HEK293T (cell line): ENCODE results near the gene ARMS2.

Experiments
- CTCF ChIA-PET: fragments of 350-600 bp; formaldehyde crosslinking; extraction: SDS; loops from one replicate; lab custom pipeline; 2021; ENCODE audit warnings: antibody characterized with exemption, inconsistent platforms; lab: Yijun Ruan, JAX
- POLR2A ChIA-PET: fragments of 350-600 bp; formaldehyde crosslinking; extraction: SDS; loops from one replicate; lab custom pipeline; 2020; ENCODE audit warnings: antibody characterized with exemption, inconsistent platforms; lab: Yijun Ruan, JAX
- DNase-seq: peaks from one replicate; pipeline ENCODE4 v3.0.0; 2012; ENCODE audit warnings: mixed read lengths; ENCODE audit errors: extremely low spot score
- ARNT ChIP-seq: fragments of 450-650 bp; IDR thresholded peaks from 2 replicates; pipeline ENCODE4 v1.6.1; 2017; ENCODE audit warnings: mild to moderate bottlenecking
- BHLHE40 ChIP-seq: fragments of 450-650 bp; IDR thresholded peaks from 2 replicates; pipeline ENCODE4 v1.6.1; 2016; ENCODE audit warnings: mild to moderate bottlenecking, moderate library complexity, borderline replicate concordance
- CTBP1 ChIP-seq: fragments of 450-650 bp; IDR thresholded peaks from 2 replicates; pipeline ENCODE4 v1.6.1; 2016; ENCODE audit warnings: borderline replicate concordance
- ELF4 ChIP-seq: fragments of 450-650 bp; IDR thresholded peaks from 2 replicates; pipeline ENCODE4 v1.6.1; 2017; ENCODE audit warnings: antibody characterized with exemption
- FOXA1 ChIP-seq: fragments of 450-650 bp; IDR thresholded peaks from 2 replicates; pipeline ENCODE4 v1.6.1; 2016; ENCODE audit warnings: mild to moderate bottlenecking
- FOXK2 ChIP-seq: fragments of 450-650 bp; IDR thresholded peaks from 2 replicates; pipeline ENCODE4 v1.6.1; 2016; ENCODE audit warnings: mild to moderate bottlenecking
- FOXM1 ChIP-seq: fragments of 450-650 bp; IDR thresholded peaks from 2 replicates; pipeline ENCODE4 v1.6.1; 2017; ENCODE audit warnings: mild to moderate bottlenecking, borderline replicate concordance
- HDGF ChIP-seq: fragments of 450-650 bp; IDR thresholded peaks from 2 replicates; pipeline ENCODE4 v1.6.1; 2017; ENCODE audit warnings: antibody characterized with exemption, borderline replicate concordance
- L3MBTL2 ChIP-seq: fragments of 450-650 bp; conservative IDR thresholded peaks from 2 replicates; pipeline ENCODE4 v1.6.1; 2016; ENCODE audit warnings: mild to moderate bottlenecking
- LEF1 ChIP-seq: fragments of 450-650 bp; IDR thresholded peaks from 2 replicates; pipeline ENCODE4 v1.6.1; 2017; ENCODE audit warnings: mild to moderate bottlenecking, borderline replicate concordance
- NFRKB ChIP-seq: fragments of 450-650 bp; IDR thresholded peaks from 2 replicates; pipeline ENCODE4 v1.6.1; 2016; ENCODE audit warnings: mild to moderate bottlenecking, moderate library complexity
- PKNOX1 ChIP-seq: fragments of 450-650 bp; IDR thresholded peaks from 2 replicates; pipeline ENCODE4 v1.6.1; 2016
- SP1 ChIP-seq: fragments of 450-650 bp; IDR thresholded peaks from 2 replicates; pipeline ENCODE4 v1.6.1; 2017
- SUZ12 ChIP-seq: fragments of 450-650 bp; IDR thresholded peaks from 2 replicates; pipeline ENCODE4 v1.6.1; 2016; ENCODE audit warnings: mild to moderate bottlenecking
- TARDBP ChIP-seq: fragments of 450-650 bp; IDR thresholded peaks from 2 replicates; pipeline ENCODE4 v1.6.1; 2016
- ZNF384 ChIP-seq: fragments of 450-650 bp; IDR thresholded peaks from 2 replicates; pipeline ENCODE4 v1.6.1; 2016

ARMS2 gene

GRCh38 chr10:122420624-122421007, 33.8 kb upstream of the ARMS2 start:
- no peak for DNase-seq
- ChIA-PET CTCF (no interaction called here), POLR2A (no interaction called here)
- TF ChIP-seq L3MBTL2 (no peak), HDGF (no peak), FOXM1 (no peak), FOXA1 (no peak), SUZ12 (no peak)

GRCh38 chr10:122421054-122421625, 33.3 kb upstream of the ARMS2 start:
- no peak for DNase-seq
- ChIA-PET POLR2A (no interaction called here), CTCF (no interaction called here)
- no peak for TF ChIP-seq HDGF
- TF ChIP-seq FOXK2, result no peak
- TF ChIP-seq FOXM1, result no peak
- no peak for TF ChIP-seq ELF4
- TF ChIP-seq ZNF384, result no peak
- no peak for TF ChIP-seq SP1
- TF ChIP-seq LEF1, result no peak
- no peak for TF ChIP-seq BHLHE40
- TF ChIP-seq CTBP1, result no peak
- TF ChIP-seq NFRKB, result no peak
- TF ChIP-seq ARNT, result no peak
- TF ChIP-seq FOXA1, result no peak
- TF ChIP-seq L3MBTL2, result no peak
- TF ChIP-seq SUZ12, result no peak
- TF ChIP-seq PKNOX1, result no peak
- TF ChIP-seq TARDBP, result no peak

- ChIA-PET CTCF (interaction anchor here (1.0 kb wide), 1 partner anchor 123 kb away, joined by 3 read pairs; no protein-coding TSS in a partner anchor), POLR2A (no interaction called here)
- TF ChIP-seq ELF4 (no peak), LEF1 (no peak), SUZ12 (no peak), PKNOX1 (no peak), ZNF384 (no peak), FOXK2 (no peak), NFRKB (no peak), CTBP1 (no peak), HDGF (no peak), FOXM1 (no peak), L3MBTL2 (no peak), BHLHE40 (no peak), FOXA1 (no peak), ARNT (no peak), TARDBP (no peak), SP1 (no peak)
- no peak for DNase-seq
Measured at GRCh38 chr10:122421742-122422141, 32.7 kb upstream of the ARMS2 start.

- ChIA-PET POLR2A (no interaction called here), CTCF (interaction anchor here (1.0 kb wide), 1 partner anchor 124 kb away, joined by 3 read pairs; no protein-coding TSS in a partner anchor)
- TF ChIP-seq TARDBP, result no peak
- TF ChIP-seq BHLHE40, result no peak
- no peak for TF ChIP-seq ZNF384
- TF ChIP-seq SP1, result no peak
- no peak for TF ChIP-seq FOXK2
- TF ChIP-seq NFRKB, result no peak
- no peak for TF ChIP-seq ARNT
- TF ChIP-seq HDGF, result no peak
- no peak for TF ChIP-seq FOXM1
- no peak for TF ChIP-seq L3MBTL2
- TF ChIP-seq ELF4, result no peak
- TF ChIP-seq FOXA1, result no peak
- no peak for TF ChIP-seq LEF1
- DNase-seq, result no peak
Measured at GRCh38 chr10:122422266-122422989, 32.0 kb upstream of the ARMS2 start.

- CTCF ChIA-PET, result interaction anchor here (1.2 kb wide), 1 partner anchor 81 kb away, joined by 4 read pairs; no protein-coding TSS in a partner anchor
- no peak for DNase-seq
- POLR2A ChIA-PET, result no interaction called here
- TF ChIP-seq HDGF (no peak), TARDBP (no peak), BHLHE40 (no peak), FOXM1 (no peak), ZNF384 (no peak), ELF4 (no peak), CTBP1 (no peak), LEF1 (no peak), SUZ12 (no peak), ARNT (no peak), NFRKB (no peak)
Measured at GRCh38 chr10:122424059-122424458, 30.4 kb upstream of the ARMS2 start.

GRCh38 chr10:122426829-122427228, 27.6 kb upstream of the ARMS2 start:
- CTCF ChIA-PET, result no interaction called here
- TF ChIP-seq ELF4 (no peak), HDGF (no peak), CTBP1 (no peak), ARNT (no peak), SP1 (no peak), ZNF384 (no peak), TARDBP (no peak), NFRKB (no peak), FOXK2 (no peak), FOXA1 (no peak), L3MBTL2 (no peak), FOXM1 (no peak), PKNOX1 (no peak), SUZ12 (no peak), LEF1 (no peak), BHLHE40 (no peak)
- POLR2A ChIA-PET, result no interaction called here
- DNase-seq, result no peak
